Pancreas (tissue), 10 donors: Measurements from ENCODE around the gene PEDS1. TPM values are rescaled to one million over a fixed set of nuclear protein-coding genes. Genes with fewer than 3 reads are reported as not detected.

Experiments used
- ATAC-seq, 4 donors: fragments of 200-7000 bp; cut with Tn5 transposase; one replicate each; pipeline versions ENCODE4 v1.8.0 to v1.9.1; 2020; ENCODE audit warnings: mild to moderate bottlenecking in 4 of 4, moderate library complexity in 4 of 4
- DNase-seq, 6 donors: peaks; one replicate each; pipeline ENCODE4 v3.0.0-alpha.2; 2020
- FAIRE-seq: peaks from 2 replicates; lab custom pipeline; 2012; peaks lifted over from hg19 to GRCh38; lab: Jason Lieb, UNC
- H3K27ac ChIP-seq, 4 donors: fragments of 200-600 bp; sonication (generic); 1 replicate in 3 of 4; 2 replicates in 1 of 4; pipeline versions ENCODE4 v1.5.0 to v1.8.0; 2020
- H3K27me3 ChIP-seq, 4 donors: fragments of 200-600 bp; one replicate each; pipeline ENCODE4 v1.8.0; 2021
- H3K36me3 ChIP-seq, 3 donors: fragments of 200-600 bp; sonication (generic) in 1 of 3; one replicate each; pipeline versions ENCODE4 v1.5.0 to v1.8.0; 2020 to 2021
- H3K4me1 ChIP-seq, 3 donors: fragments of 200-600 bp; one replicate each; pipeline ENCODE4 v1.8.0; 2021
- H3K4me3 ChIP-seq, 4 donors: fragments of 200-600 bp; sonication (generic) in 2 of 4; one replicate each; pipeline versions ENCODE4 v1.5.0 to v1.8.0; 2020 to 2021
- H3K9me3 ChIP-seq, 4 donors: fragments of 200-600 bp; one replicate each; pipeline ENCODE4 v1.8.0; 2021
- CTCF ChIP-seq, 4 donors: fragments of 200-600 bp; sonication (generic) in 3 of 4; IDR thresholded peaks; one replicate each; pipeline versions ENCODE4 v1.5.0 to v1.8.0; 2021; ENCODE audit warnings: antibody characterized with exemption in 4 of 4
- WGBS, 2 donors: extraction: QIAGEN DNeasy Blood & Tissue Kit; methylation state at CpG; one replicate each; pipeline ENCODE4 v1.1.7; 2013; 5-methylcytosine and 5-hydroxymethylcytosine counted together
- intact Hi-C, 3 donors: fragments of 100-400 bp; cut with DNase I; formaldehyde crosslinking; loops; one replicate each; pipeline versions ENCODE4 v1.11.1 to v1.14.2; 2022
- polyA plus RNA-seq, 2 donors: library from polyadenylated mRNA; stranded (reverse); fragments of 200-250 nt; gene quantifications; one replicate each; pipeline ENCODE4 v1.2.3, GENCODE V29; 2013
- total RNA-seq, 6 donors: library from RNA; stranded (reverse); fragmentation: NEBNext Ultra II Directional in 4 of 6; extraction: Animal tissue kit (Norgen Biotek cat#: 25700) in 4 of 6; gene quantifications; one replicate each; pipeline versions ENCODE4 v1.2.1 to v1.2.4, GENCODE V29; 2021 to 2023
- donor health status: healthy with polysubstance abuse.
- donor health status: DM: no; HTN: no; CAD: no; lungs with moderate emphysema.
- donor health status: DM: no; HTN: no; CAD: no.
- donor health status: control.
- donor health status: control.
- donor health status: Bipolar disorder and iron deficiency.
- donor health status: DM: yes; HTN: yes; CAD: no.
- donor health status: DM: no; HTN: no; CAD: no.
- donor health status: DM: no; HTN: no; CAD: no.
- donor health status: DM: yes; HTN: yes; CAD: no.

The PEDS1 gene
- total and polyA plus RNA-seq, 8 donors: 3.5 to 11.0 (median 6.4) TPM

- no peak for DNase-seq
- Histone ChIP-seq H3K27ac (no peak overlapping the region), H3K4me3 (no peak overlapping the region), H3K36me3 (peaks cover 0 to 17% (median 0%) of the 10 kb centered on the region in 3 donors), H3K9me3 (no peaks in the 10 kb centered on the region), H3K27me3 (no peaks in the 10 kb centered on the region), H3K4me1 (peaks cover 0 to 8% (median 4%) of the 10 kb centered on the region in 3 donors)
- ATAC-seq: peak in 1 of 4 donors; percentile 40
- WGBS, 2 donors: 52 to 60% methylated on average over 6 of the region's 6 CpGs
- intact Hi-C loops: no loop called here
- FAIRE-seq: no peak
- TF ChIP-seq CTCF (IDR thresholded peaks at IDR 0.05): no peak
Observed at GRCh38 chr20:50133041-50133440, 20.5 kb downstream of the PEDS1 start.

GRCh38 chr20:50130995-50131394, 22.5 kb downstream of the PEDS1 start:
- Histone ChIP-seq H3K4me3 (no peak overlapping the region), H3K4me1 (peaks cover 0 to 10% (median 5%) of the 10 kb centered on the region in 3 donors), H3K36me3 (peaks cover 0 to 24% (median 0%) of the 10 kb centered on the region in 3 donors), H3K27me3 (no peaks in the 10 kb centered on the region), H3K9me3 (no peaks in the 10 kb centered on the region), H3K27ac (no peak overlapping the region)
- intact Hi-C loops: no loop called here
- ATAC-seq: no peak
- no peak for FAIRE-seq
- TF ChIP-seq CTCF (IDR thresholded peaks at IDR 0.05): no peak
- no peak for DNase-seq
- WGBS, 2 donors: 93 to 94% methylated on average over 4 of the region's 4 CpGs

- H3K27ac ChIP-seq: no peak overlapping the region
- ATAC-seq (no peak), DNase-seq (no peak), FAIRE-seq (no peak)
- WGBS, 2 donors: 70 to 91% methylated on average over 1 of the region's 1 CpG
- intact Hi-C loops: no loop called here
- H3K4me3 ChIP-seq: no peak overlapping the region
- H3K9me3 ChIP-seq: no peaks in the 10 kb centered on the region
- H3K4me1 ChIP-seq: peaks cover 0 to 10% (median 5%) of the 10 kb centered on the region in 3 donors
- H3K27me3 ChIP-seq: no peaks in the 10 kb centered on the region
- H3K36me3 ChIP-seq: peaks cover 0 to 24% (median 0%) of the 10 kb centered on the region in 3 donors
- no peak for TF ChIP-seq CTCF (IDR thresholded peaks at IDR 0.05)
Observed at GRCh38 chr20:50130356-50130723, 23.2 kb downstream of the PEDS1 start.

GRCh38 chr20:50129662-50130355, 23.7 kb downstream of the PEDS1 start:
- intact Hi-C loops: no loop called here
- Histone ChIP-seq H3K36me3 (peaks cover 0 to 26% (median 0%) of the 10 kb centered on the region in 3 donors), H3K27ac (no peak overlapping the region), H3K4me3 (no peak overlapping the region), H3K9me3 (no peaks in the 10 kb centered on the region), H3K27me3 (no peaks in the 10 kb centered on the region), H3K4me1 (peaks cover 0 to 10% (median 5%) of the 10 kb centered on the region in 3 donors)
- DNase-seq (no peak), ATAC-seq (no peak), FAIRE-seq (no peak)
- no peak for TF ChIP-seq CTCF (IDR thresholded peaks at IDR 0.05)
- WGBS, 2 donors: 93 to 94% methylated on average over 13 of the region's 13 CpGs

GRCh38 chr20:50128520-50128905, 25.0 kb downstream of the PEDS1 start:
- Histone ChIP-seq H3K36me3 (peaks cover 0 to 30% (median 0%) of the 10 kb centered on the region in 3 donors), H3K9me3 (no peaks in the 10 kb centered on the region), H3K27ac (no peak overlapping the region), H3K27me3 (no peaks in the 10 kb centered on the region), H3K4me1 (peaks cover 0 to 10% (median 5%) of the 10 kb centered on the region in 3 donors), H3K4me3 (no peak overlapping the region)
- FAIRE-seq (no peak), DNase-seq (no peak), ATAC-seq (no peak)
- intact Hi-C loops: no loop called here
- 91% methylated on average over 8 of the region's 8 CpGs for WGBS, 2 donors
- no peak for TF ChIP-seq CTCF (IDR thresholded peaks at IDR 0.05)
